GF-D8 (cell line): ENCODE results near the gene SLC25A29.

ENCODE experiments used
- DNase-seq: peaks from one replicate; lab custom pipeline; 2025; lab: John Stamatoyannopoulos, UW

The SLC25A29 gene

DNA sequence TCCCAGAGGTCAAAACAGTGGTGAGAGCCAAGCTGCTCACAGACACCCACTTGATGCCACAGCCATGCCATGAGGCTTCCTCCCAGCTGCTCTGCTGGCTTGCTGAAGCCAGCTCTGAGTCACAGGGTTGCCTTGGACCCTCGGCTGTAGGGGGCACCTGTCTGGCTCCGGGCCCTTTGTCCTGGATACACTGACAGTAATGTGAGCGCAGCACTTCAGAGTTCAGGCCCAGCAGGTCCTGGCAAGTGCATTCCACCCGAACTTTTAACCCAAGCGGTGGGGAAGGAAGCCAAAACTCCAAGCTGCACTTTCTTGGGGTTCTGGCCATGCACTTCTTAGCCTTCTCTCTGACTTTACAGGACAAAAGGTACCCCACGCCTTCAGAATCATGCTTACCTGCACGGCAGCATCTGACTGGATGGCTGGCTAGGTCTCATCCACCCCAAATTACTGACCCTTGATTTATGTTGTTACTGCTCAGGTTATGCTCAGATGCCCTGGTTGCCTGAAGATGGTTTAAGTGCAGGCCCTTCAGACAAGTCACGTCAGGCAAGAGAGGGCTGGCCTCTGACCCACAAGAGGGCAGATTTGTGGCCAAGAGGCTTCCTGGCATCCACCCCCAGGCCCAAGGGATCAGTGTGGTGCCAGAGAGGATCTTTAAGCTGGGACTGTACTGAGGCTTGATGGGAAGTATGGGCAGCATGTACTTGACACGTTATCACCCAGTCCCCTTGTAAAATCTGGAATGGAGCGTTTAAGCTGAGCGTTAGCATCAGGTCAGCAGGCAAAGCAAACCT is 24.8 kb downstream of the SLC25A29 start:
- no peak for DNase-seq

DNA sequence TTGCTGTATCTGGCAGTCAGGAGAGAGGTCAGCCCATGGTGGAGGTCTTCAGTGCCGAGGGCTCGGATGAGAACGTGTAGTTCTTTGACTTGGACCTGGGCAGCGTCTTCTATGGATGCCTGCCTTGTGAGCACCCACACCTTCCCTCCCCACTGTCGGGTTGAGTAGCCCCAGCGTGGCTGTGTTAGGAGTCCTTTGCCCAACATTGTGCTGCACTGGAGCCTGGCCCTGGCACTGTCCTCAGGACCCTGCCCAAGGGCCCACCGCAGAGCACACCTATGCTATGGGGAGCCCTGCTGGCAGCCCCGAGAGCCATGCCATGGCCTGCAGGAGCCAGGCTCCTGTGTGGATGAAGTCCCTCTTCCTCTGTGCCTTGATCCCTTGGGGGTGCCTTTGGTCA is 26.7 kb downstream of the SLC25A29 start:
- DNase-seq = no peak

DNA sequence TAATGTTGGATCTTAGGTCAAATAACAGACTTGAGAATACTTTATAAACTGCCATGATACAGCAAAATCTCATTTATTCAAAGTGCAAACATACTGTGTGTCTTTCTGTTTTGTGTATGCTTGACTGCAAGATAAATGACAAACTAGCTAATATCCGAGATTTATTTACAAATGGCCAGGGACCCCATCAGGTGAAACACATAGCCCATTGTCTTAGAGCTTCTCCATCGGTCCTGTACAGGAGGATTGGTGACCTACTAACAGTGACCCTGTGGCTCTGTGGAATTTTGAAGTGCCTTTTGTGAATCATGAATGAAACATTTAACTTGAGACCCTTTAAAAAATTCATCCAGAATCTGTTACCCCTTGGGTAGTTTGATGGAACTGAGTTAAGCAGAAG is 27.1 kb downstream of the SLC25A29 start:
- no peak for DNase-seq

DNA sequence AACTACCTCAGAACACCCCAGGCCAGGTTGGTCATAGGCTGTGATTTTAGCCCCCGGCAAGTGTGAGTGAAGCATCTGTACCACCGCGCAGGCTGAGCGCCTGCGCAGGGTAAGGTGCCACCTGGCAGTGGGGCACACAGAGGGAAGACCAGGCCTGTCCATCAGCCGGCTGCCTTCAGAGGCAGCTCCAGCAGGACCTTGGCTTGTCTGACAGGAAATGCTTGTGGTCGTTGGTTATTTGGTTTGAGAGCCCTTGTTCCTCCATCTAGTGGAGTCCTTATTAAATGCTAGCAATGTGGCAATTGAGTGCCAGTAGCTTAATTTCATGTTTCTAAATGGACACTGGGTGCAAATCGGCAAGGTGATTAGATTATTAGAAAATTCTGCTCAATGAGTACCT is 27.5 kb downstream of the SLC25A29 start:
- peak; percentile 37 for DNase-seq

DNA sequence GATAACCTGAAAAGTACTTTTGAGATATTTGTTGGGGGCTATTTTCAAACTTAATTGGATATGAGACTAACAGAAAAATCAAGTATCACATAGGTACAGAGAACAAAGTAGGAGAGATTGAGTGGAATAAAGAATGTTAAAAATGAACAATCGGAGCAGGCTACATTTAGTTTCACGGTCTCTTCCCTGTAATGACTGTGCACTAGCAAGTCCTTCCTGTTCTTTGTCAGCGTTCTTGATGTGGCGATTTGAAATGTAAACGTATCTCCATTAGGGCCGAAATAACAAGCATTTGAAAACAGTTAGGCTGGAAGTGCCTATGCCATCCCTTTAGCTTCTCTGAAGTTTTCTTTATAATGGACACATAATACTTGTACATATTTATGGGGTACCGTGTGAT is 31.0 kb downstream of the SLC25A29 start:
- no peak for DNase-seq

DNA sequence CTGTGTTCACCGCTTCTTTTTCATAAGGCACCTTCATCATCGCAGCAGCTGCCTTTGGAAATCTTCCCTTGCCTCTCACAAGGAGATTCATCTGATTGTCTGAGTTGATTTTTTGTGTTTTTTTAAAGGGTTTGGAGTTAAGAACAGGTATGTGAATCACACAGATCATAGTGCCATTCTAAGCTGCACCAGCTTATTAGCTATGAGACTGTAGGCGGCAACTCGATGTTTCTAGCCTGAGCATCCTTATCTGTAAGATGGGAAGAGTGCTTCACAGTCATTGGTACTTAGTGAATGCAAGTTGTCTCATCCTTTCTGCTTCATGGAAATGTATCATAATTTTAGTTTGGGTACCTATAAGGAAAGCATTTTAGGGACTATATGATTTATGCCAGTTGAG is 32.0 kb downstream of the SLC25A29 start:
- no peak for DNase-seq

DNA sequence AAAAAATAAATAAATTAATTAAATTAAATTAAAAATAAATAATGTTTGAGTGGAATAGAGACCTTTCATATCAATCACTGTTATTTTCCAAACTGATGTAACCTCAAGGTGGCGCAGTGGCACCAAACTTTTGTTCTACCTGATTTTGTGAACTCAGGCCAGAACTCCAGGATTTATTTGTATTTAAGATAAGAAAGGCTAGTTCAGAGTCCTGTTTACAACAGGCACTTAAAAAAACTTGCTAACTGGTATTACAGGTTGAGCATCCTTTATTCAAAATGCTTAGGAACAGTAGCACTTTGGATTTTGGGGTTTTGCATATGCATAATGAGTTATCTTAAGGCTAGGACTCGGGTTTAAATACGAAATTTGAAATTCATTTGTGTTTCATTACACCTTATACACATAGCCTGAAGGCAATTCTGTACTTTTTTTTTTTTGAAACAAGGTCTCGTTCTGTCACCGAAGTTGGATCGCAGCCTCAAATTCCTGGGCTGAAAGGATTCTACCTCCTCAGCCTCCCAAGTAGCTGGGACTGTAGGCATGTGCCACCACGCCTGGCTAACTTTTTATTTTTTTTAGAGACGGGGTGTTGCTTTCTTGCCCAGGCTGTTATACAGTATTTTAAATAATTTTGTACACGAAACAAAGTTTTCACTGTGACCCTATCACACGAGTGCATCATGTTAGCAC is 34.9 kb downstream of the SLC25A29 start:
- DNase-seq = no peak

DNA sequence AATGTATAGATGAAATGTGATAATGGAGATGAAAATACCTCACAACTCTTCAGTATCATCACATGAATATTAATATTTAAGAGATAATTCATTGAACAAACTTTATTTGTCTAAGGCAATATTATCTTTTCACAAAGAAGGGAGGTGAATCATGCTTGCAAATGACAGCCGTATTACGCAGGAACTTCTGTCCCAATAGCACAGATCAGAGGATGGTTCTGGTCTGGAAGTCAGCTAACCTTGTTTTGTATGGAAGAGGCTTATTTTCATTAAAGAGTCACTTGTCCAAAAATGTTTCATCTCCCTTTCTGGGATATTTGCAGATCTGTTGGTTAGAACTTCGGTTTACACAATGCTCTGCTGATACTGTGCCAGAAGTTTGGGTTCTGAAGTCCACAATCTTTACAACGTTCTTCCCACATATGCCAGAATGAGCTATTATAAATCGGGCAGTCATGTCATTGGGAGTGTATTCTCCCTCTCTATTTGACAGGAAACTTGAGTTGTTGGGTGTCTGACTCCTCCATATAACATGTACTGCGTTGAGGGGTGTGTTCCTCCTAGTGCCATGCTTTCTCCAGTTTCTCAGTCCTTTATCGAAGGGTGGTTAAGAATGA is 37.5 kb downstream of the SLC25A29 start:
- DNase-seq = no peak

DNA sequence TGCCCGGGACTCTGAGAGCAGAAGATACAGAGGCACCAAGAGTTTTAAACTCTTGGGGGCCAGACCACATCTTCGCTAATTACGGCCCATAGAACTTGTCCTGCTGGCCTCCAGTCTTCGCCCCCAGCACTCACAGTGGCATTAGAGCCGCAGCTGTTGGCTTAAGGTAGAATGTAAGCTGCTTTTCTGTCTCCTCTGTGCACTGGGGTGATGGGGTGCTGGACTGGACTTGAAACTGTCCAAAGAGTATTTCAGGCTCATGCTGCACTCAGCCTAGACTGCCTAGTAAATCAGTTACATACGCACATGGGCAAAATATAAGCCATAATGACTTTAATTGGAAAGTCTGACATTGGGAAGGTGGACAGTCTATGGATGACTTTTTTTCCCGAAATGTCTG is 38.3 kb downstream of the SLC25A29 start:
- DNase-seq = no peak

DNA sequence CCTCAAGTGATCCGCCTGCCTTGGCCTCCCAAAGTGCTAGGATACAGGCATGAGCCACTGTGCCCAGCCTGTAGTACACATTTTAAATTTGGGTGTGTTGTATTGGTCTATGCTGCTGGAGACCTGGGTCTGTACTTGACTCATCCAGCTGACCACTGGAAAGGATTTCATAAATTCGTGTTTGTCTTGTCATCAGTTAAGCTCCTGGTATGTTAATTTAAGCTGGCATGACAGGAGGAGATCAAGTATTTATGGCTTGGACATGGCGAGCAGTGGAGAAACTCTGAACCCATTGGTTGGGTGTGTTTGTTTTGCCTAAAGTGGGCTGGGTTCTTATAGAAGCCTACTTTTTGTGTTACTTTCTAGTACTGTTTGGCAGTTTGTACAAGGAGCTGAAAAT is 43.1 kb downstream of the SLC25A29 start:
- no peak for DNase-seq

DNA sequence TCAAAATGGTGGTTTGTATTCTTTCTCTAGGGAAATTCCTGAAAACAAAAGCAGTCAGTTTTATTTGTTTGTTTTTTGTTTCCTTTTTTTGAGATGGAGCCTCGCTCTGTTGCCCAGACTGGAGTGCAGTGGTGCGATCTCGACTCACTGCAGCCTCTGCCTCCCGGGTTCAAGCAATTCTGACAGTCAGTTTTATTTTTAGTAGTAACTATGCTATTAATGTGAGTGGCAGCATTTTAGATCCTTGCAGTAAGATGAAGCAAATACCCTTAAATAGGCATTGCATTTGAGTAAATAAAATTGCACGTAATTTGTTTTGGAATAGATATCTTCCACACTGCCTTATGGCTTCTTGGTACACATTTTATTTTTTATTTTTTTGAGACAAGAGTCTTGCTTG is 43.7 kb downstream of the SLC25A29 start:
- no peak for DNase-seq

DNA sequence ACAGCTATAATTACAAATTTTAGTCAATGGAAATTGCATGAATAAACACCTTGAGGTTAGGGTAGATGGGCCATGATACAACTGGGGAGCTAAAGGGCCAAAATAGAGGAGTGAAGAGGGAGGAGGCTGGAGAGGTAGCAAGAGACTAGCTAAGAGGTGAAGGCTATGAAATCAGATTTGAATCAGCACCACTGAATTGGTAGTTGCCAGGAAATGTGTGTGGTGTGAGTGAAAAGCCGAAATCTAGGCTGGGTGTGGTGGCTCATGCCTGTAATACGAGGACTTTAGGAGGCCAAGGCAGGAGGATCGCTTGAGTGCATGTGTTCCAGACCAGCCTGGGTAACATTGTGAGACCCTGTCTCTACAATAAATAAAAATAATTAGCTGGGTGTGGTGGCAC is 44.6 kb downstream of the SLC25A29 start:
- no peak for DNase-seq

DNA sequence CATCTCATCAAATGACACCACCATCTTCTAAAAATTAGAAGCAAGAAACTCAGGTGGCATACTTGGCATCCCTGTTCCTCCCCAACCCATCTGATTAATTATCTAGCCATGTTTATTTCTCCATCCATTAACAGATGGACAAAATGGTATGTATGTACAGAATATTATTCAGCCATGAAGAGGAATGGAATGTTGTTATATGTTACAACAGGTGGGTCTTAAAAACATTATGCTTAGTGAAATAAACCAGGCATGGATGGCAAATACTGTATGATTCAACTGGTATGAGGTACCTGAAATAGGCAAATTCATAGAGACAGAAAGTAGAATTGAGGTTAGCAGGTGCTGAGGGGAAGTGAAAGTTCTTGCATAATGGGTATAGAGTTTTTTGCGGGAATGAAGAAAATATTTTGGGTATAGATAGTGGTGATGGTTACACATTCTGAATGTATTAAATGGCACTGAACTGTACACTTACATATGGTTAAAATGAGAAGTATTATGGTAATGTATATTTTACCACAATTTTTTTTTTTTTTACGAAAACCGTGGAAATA is 49.8 kb downstream of the SLC25A29 start:
- no peak for DNase-seq

DNA sequence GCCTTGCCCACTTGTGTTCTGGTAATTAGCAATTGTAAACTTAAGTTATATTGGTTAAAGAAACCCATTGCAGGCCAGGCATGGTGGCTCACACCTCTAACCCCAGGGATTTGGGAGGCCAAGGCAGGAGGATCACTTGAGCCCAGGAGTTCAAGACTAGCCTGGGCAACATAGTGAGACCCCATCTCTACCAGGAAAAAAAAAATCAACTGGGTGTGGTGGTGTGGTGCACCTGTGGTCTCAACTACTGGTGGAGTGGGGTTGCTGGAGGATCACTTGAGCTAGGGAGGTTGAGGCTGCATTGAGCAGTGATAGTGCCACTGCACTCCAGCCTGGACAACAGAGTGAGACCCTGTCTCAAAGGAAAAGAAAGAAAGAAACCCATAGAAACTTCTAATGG is 53.6 kb downstream of the SLC25A29 start:
- no peak for DNase-seq

DNA sequence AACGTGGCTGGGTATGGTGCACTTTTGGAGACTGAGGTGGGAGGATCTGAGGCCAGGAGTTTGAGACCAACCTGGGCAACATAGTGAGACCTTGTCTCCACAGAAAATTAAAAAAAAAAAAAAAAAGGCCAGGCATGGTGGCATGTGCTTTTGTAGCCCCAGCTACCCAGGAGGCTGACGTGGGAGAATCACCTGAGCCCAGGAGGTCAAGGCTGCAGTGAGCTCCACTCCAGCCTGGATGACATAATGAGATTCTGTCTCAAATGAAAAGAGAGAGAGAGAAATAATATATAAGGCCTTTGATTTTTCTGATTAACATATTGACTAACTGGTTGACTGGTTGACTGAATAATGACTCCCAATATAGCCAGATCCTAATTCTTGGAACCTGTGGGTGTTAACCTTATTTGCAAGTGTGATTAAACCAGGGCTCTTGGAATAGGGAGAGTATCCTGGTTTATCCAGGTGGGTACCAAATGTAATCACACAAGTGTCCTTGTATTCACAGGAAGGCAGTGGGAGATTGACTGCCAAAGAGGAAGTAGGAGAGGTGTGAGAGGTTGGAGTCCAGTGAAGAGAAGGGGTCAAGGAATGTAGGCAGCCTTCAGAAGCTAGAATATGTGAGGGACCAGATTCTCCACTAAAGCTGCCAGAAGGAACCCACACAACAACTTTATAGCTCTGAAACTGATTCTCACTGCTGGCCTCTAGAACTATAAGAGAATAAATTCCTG is 55.3 kb downstream of the SLC25A29 start:
- no peak for DNase-seq

DNA sequence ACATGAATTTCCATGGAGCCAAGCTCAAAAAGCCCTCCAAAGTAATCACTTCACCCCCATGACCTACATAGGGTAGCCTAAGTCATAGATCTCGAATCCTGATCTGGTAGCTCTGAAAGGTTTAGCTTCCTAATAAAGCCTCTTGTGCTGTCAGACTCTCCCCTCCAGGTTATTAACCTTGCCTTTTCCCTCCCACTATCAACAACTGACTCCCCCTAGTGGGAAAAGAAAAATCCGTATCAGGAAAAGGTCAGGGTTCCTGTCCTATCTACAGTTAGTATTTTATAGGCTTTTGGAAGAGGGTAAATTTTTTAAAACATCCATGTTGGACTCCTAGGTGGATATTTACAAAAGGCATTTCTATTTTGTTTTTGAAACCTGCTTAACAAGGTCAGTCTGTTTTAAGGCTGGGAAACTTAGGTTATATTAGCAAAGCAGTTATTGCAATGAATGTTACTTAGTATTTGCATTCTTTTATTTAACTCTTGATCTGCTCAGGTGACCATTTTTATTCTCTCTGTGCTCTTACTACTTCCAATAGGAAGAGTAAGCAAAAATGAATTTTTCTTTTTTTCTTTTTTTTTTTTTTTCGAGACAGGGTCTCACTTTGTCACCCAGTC is 59.3 kb downstream of the SLC25A29 start:
- no peak for DNase-seq

DNA sequence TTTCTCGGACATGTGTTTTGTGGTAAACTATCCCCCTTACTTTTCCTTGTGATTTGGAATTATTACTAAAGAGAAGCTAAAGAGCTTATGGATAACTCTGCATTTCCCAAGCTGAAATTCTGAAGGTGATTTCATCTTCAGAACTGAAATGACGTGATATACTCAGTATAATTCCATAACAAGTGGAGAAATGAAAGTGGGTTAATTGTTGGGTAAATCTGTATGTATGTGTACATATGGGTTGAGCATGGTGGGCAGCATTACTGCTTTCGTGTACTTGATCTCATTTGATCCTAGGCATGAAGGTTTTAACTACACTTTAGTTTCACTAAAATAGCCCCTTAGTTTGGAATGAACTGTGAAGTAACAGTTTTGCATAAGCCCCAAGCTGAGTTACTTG is 63.2 kb downstream of the SLC25A29 start:
- no peak for DNase-seq

DNA sequence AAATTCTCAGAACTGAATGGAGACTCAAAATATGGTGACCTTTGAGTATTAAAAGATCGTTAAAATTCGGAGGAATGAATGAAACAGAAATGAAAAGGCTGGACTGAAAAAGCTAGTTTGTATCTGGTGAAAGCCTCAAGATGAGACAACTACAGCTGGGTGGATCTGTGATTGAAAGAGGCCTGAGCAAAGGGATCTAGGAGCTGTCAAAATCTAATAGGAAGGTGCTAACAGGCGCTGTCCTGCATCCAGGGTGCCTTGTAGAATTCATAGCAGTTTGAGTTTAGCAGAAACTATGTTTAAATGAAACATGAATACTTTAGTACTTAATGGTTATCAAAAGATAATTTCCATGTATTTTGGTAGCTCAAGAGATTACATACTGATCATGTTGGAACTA is 65.0 kb downstream of the SLC25A29 start:
- no peak for DNase-seq
